PC-9 (cell line): ENCODE measurements around the gene PRKG1.

ENCODE experiments used
- CTCF ChIP-seq: fragments of 200-600 bp; sonication (generic); conservative IDR thresholded peaks from 2 replicates; pipeline ENCODE4 v1.6.1; 2017; ENCODE audit warnings: mixed run types, antibody characterized with exemption, mild to moderate bottlenecking, moderate library complexity
- EZH2 ChIP-seq: fragments of 200-600 bp; sonication (generic); IDR thresholded peaks from 2 replicates; pipeline ENCODE4 v1.8.0; 2017; ENCODE audit warnings: antibody characterized with exemption, low read depth

GRCh38 chr10:51321300-51321699, 247.0 kb downstream of the PRKG1 start:
- TF ChIP-seq CTCF = no peak
- no peak for TF ChIP-seq EZH2
